GM10266 (cell line): ENCODE measurements around the gene CACNA2D3.

Experiments used
- DNase-seq: peaks from one replicate; pipeline ENCODE4 v3.0.0; 2012; ENCODE audit errors: extremely low spot score
- TF ChIP-seq, protein P1 (sequence below): IDR thresholded peaks from 2 replicates; pipeline ENCODE4 v1.5.1; 2012; ENCODE audit warnings: mild to moderate bottlenecking, low read depth; ENCODE audit not compliant: control insufficient read depth, insufficient read depth; ENCODE audit errors: missing control alignments

The CACNA2D3 gene

DNA sequence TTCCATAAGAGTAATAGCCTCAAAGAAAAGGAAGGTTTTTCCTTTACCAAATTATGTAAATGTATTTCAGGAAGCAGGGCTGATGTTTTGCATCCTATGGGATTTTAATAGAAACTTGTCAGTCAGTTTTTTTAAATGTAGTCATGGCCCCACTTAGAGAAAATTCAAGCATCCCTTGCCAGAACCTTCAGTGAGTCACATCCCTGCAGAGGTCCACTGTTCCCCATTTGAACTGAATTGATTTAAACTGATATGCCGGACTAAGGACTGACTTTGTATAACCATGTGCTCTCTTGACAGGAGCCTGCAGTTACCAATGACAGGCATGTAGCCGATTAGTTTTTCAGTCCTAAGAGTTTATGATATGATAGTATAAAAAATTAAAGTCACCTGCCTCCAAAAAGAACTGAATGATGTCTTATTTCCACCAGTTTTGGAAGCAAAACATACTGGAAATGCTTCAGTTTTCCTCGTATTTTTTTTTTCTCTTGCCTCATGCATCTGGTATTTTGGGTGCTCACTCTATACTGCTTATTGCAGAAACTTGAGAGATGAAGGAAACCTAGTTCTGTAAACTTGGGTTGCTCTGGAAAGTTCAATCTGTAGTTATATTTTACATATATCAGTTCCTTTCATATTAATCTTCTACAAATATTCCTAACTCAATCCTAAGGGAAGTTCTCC, 774.8 kb downstream of the CACNA2D3 start:
- no peak for DNase-seq

DNA sequence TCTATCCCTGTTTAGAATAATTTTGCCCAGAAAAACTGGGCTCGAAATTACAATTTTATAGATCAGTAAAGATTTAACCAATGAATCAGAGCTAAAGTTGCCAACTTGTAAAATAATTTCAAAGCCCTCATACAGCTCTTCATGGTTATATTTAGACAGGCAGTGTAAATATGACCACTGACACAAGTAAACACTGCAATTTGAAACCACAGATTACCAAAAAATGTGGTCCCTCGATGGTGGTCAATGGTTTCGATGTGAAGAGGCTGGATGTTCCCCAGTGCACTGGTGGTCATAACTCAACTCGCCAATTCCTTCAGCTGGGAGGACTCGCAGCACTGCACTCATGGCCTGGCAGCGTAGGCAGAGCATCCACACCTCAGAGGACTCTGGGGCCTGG, 776.9 kb downstream of the CACNA2D3 start:
- TF ChIP-seq, protein P1, sequence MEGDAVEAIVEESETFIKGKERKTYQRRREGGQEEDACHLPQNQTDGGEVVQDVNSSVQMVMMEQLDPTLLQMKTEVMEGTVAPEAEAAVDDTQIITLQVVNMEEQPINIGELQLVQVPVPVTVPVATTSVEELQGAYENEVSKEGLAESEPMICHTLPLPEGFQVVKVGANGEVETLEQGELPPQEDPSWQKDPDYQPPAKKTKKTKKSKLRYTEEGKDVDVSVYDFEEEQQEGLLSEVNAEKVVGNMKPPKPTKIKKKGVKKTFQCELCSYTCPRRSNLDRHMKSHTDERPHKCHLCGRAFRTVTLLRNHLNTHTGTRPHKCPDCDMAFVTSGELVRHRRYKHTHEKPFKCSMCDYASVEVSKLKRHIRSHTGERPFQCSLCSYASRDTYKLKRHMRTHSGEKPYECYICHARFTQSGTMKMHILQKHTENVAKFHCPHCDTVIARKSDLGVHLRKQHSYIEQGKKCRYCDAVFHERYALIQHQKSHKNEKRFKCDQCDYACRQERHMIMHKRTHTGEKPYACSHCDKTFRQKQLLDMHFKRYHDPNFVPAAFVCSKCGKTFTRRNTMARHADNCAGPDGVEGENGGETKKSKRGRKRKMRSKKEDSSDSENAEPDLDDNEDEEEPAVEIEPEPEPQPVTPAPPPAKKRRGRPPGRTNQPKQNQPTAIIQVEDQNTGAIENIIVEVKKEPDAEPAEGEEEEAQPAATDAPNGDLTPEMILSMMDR, result no peak
- no peak for DNase-seq

More for the DNA sequence above, 774.8 kb downstream of the CACNA2D3 start:
- TF ChIP-seq, protein P1, result no peak

DNA sequence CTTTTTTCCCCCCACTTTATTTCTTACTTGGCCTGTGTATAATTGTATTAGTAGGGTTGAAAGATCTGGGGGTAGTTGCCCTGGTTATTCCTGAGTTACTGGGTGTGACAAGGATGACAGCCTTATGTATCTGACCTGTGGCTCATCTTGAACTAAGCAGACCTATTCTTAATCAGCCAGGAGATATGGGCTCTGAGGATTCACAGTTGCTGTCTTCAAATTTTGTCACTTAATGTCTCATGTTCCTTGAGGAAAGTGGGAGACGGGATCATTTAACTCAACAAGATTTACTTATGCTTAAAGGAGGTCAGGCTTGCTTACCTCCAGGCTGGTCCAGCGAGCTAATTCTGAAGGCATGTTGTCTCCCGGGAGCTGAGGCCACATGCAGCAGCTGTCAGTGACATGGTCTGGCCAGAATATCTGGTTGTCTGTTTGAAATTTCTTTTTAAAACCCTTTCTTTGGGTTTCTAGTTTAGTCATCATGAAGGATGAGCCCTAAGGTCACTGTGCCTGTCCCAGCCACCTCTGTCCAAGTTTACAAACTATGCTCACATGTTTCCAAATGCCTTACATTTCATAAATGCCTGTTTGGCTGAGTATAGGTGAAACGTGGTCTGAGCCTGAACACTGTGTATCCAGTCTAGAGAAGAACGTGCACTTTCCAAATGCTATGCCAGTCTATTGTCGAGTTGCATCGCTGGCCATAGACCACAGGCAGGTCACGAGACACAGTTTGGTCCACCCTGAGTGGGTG, 778.7 kb downstream of the CACNA2D3 start:
- TF ChIP-seq, protein P1, result no peak
- no peak for DNase-seq

DNA sequence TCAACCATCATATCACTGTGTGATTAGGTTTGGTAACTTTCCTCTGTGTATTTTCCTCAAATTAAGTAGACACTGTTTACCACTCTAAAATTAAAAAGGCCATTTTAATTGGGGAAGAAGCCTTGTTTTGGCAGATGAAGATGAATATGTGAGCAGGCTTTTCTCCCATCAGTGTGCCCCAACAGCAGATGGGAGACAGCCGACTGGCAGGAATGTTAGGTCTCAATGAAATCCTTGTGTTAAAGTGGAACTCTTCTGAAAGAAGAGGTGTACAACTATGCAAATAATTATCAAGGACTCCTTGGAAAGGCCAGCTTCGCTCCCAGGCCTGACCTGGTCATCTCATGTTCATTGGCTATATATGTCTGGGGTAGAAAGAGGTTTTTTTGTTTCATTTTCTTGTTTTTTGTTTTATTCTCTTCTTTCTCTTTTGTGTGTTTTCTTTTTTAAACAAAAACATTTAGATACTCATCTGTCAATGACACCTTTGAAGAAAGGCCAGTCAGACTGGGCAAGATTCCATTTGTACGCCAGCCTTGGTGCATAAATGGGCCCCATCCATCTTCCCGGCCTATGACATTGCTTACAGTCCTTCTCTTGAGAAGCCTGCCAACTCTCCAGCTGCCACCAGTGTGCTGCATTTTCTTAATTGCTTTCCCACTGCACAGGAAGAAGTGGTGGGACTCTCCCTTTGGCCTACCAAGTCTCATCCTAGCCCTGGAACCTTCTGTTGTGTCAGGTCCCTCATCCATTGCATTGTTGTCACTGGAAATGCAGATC, 779.7 kb downstream of the CACNA2D3 start:
- TF ChIP-seq, protein P1, result no peak
- no peak for DNase-seq

DNA sequence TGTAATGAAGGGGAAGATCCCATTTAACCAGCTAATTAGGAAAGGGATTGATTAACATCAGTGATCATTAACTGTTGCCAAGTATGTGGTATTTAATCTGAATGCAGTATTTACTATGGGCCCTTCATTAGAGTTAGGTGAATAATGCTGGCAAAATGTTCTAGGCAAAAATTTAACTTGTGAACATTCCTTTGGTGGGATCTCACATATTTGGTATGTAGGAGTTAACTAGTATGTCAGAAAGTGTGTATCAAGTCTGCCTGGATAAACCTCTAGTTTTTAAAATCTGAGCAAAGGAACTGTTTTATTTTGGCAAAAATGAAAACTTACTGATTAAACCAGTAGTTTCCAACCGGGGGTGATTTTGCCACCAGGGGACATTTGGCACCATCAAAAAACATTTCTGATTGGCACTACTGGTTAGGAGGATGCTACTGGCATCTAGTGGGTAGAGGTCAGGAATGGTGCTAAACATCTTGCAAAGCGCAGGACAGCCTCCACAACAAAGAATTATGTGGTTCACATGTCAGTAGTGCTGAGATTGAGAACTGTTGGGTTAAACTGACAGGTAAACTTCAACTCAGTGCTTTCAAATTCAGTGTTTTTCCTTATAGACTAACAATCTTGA, 783.0 kb downstream of the CACNA2D3 start:
- TF ChIP-seq, protein P1, result no peak
- no peak for DNase-seq

DNA sequence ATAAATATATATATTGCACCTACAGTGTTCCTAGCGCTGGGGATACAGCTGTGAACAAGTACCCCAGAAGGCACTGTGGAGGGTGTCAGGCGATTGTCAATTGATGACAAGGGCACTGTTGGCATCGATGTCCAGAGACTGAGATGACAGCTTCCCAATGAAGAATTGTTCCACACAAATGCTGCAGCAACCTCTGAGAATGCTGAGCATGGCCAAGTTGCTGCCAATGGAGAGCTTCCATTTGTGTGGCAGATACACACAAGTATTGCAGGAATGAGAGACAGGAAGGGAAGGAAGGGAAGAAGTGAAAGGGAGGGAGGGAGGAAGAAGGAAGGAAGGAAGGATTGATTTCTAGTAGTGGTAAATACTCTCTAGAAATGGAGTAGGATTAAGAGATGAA, 783.6 kb downstream of the CACNA2D3 start:
- no peak for DNase-seq
- TF ChIP-seq, protein P1, result no peak

DNA sequence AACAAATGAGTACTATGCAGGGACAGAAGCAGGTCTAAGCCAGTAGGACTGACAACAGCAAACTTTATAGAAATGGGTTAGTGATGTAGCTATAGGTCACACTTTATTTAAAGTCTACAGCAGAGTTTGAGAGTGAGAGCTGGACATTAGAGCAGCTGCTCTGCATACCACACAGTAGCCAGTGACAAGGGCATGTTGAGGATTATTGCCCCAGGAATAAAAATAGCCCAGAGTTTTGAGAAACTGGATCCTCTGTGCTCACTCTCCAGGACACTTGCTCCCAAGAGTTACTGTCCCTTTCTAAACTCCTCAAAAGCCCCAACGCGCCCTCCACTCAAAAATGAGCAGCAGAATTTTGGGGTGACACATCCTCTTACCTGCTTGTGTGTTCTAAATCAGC, 784.4 kb downstream of the CACNA2D3 start:
- no peak for DNase-seq
- TF ChIP-seq, protein P1, result no peak
